Spleen (tissue), 7 donors: ENCODE results near the gene ODAD2.

ENCODE experiments used
- CTCF ChIP-seq, 11 experiments: fragments of 200-600 bp in 7 of 11; fragments of 450-650 bp in 4 of 11; sonication (generic) in 4 of 11; IDR thresholded peaks in 8 of 11; conservative IDR thresholded peaks in 3 of 11; 1 replicate in 7 of 11; 2 replicates in 4 of 11; pipeline versions ENCODE4 v1.4.0 to v1.8.0; 2016 to 2021; ENCODE audit warnings: antibody characterized with exemption in 11 of 11, inconsistent platforms in 4 of 11, mild to moderate bottlenecking in 1 of 11
- POLR2AphosphoS5 ChIP-seq, 3 donors: sonication (generic); formaldehyde crosslinking; IDR thresholded peaks; one replicate each; pipeline ENCODE4 v1.5.1; 2017; ENCODE audit warnings: antibody characterized with exemption in 3 of 3
- donor health status: DM: no; HTN: no; CAD: no; lungs with moderate emphysema.
- donor health status: DM: no; HTN: no; CAD: no.
- donor health status: DM: no; HTN: no; CAD: no.

DNA sequence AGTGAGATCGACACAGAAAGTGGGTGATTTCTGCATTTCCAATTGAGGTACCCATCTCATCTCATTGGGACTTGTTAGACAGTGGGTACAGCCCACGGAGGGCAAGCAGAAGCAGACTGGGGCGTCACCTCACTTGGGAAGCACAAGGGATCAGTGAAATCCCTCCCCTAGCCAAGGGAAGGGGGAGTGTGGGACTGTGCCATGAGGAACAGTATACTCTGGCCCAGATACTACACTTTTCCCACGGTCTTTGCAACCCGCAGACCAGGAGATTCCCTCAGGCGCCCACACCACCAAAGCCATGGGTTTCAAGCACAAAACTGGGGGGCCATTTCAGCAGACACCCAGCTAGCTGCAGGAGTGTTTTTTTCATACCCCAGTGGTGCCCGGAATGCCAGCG, 99.8 kb downstream of the ODAD2 start:
- TF ChIP-seq CTCF (IDR thresholded peaks at IDR 0.05 in 8 of 11, conservative IDR thresholded peaks at IDR 0.05 in 3 of 11) (no peak), POLR2AphosphoS5 (IDR thresholded peaks at IDR 0.05) (no peak)
